H9 (cell line): ENCODE results near the gene TMEM79. TPM values are rescaled to one million over a fixed set of nuclear protein-coding genes. Genes with fewer than 3 reads are reported as not detected.

Experiments used
- DNase-seq: peaks from one replicate; pipeline ENCODE4 v3.0.0-alpha.2; 2017
- H2AFZ ChIP-seq: one replicate; pipeline ENCODE4 v1.6.1; 2013; ENCODE audit warnings: mild to moderate bottlenecking, low read length, control low read depth, moderate library complexity
- H2AK5ac ChIP-seq: 2 replicates; pipeline ENCODE4 v1.6.1; 2013; ENCODE audit warnings: low read length, control low read depth, mixed read lengths; ENCODE audit not compliant: insufficient read length
- H2BK120ac ChIP-seq: one replicate; pipeline ENCODE4 v1.6.1; 2013; ENCODE audit warnings: low read depth, mild to moderate bottlenecking, low read length, control low read depth, inconsistent platforms; ENCODE audit not compliant: poor library complexity, severe bottlenecking
- H2BK12ac ChIP-seq: 2 replicates; pipeline ENCODE4 v1.6.1; 2013; ENCODE audit warnings: low read length, control low read depth, mixed read lengths, low read depth; ENCODE audit not compliant: insufficient read length
- H2BK15ac ChIP-seq: 2 replicates; pipeline ENCODE4 v1.6.1; 2013; ENCODE audit warnings: low read depth, low read length, control low read depth
- H2BK20ac ChIP-seq: one replicate; pipeline ENCODE4 v1.6.1; 2013; ENCODE audit warnings: low read depth, mild to moderate bottlenecking, low read length, control low read depth, inconsistent platforms; ENCODE audit not compliant: poor library complexity, severe bottlenecking
- H2BK5ac ChIP-seq: 2 replicates; pipeline ENCODE4 v1.6.1; 2013; ENCODE audit warnings: low read length, control low read depth, mixed read lengths; ENCODE audit not compliant: insufficient read length
- H3K14ac ChIP-seq: 2 replicates; pipeline ENCODE4 v1.6.1; 2013; ENCODE audit warnings: low read length, control low read depth; ENCODE audit not compliant: insufficient read depth
- H3K18ac ChIP-seq: 2 replicates; pipeline ENCODE4 v1.6.1; 2013; ENCODE audit warnings: low read depth, mild to moderate bottlenecking, mixed read lengths, low read length, control low read depth; ENCODE audit not compliant: insufficient read length
- H3K23ac ChIP-seq: 2 replicates; pipeline ENCODE4 v1.6.1; 2013; ENCODE audit warnings: low read length, control low read depth, mixed read lengths, low read depth; ENCODE audit not compliant: insufficient read length
- H3K23me2 ChIP-seq: 2 replicates; pipeline ENCODE4 v1.6.1; 2013; ENCODE audit warnings: low read depth, mild to moderate bottlenecking, mixed read lengths, low read length, control low read depth; ENCODE audit not compliant: insufficient read length, poor library complexity, severe bottlenecking
- H3K27ac ChIP-seq: 2 replicates; pipeline ENCODE4 v1.5.1; 2013; ENCODE audit warnings: low read length, control low read depth, mixed read lengths, low read depth; ENCODE audit not compliant: insufficient read length
- H3K27me3 ChIP-seq: 2 replicates; pipeline ENCODE4 v1.6.1; 2013; ENCODE audit warnings: low read length, control low read depth, inconsistent platforms; ENCODE audit not compliant: insufficient read depth
- H3K4ac ChIP-seq: 2 replicates; pipeline ENCODE4 v1.6.1; 2013; ENCODE audit warnings: low read depth, mild to moderate bottlenecking, control low read depth, inconsistent platforms, low read length, moderate library complexity
- H3K4me1 ChIP-seq: 2 replicates; pipeline ENCODE4 v1.6.1; 2013; ENCODE audit warnings: low read length, control low read depth, inconsistent platforms; ENCODE audit not compliant: insufficient read depth
- H3K4me2 ChIP-seq: 2 replicates; pipeline ENCODE4 v1.6.1; 2013; ENCODE audit warnings: low read length, control low read depth, mixed read lengths; ENCODE audit not compliant: insufficient read length, insufficient read depth
- H3K56ac ChIP-seq: 2 replicates; pipeline ENCODE4 v1.6.1; 2013; ENCODE audit warnings: low read depth, mild to moderate bottlenecking, mixed read lengths, low read length, control low read depth; ENCODE audit not compliant: insufficient read length
- H3K79me1 ChIP-seq: 2 replicates; pipeline ENCODE4 v1.6.1; 2013; ENCODE audit warnings: low read depth, mild to moderate bottlenecking, moderate library complexity, low read length, control low read depth, inconsistent platforms; ENCODE audit not compliant: insufficient read depth, poor library complexity, severe bottlenecking
- H3K79me2 ChIP-seq: 2 replicates; pipeline ENCODE4 v1.6.1; 2013; ENCODE audit warnings: low read length, control low read depth, inconsistent platforms; ENCODE audit not compliant: insufficient read depth
- H3K9ac ChIP-seq: 2 replicates; pipeline ENCODE4 v1.6.1; 2013; ENCODE audit warnings: low read length, control low read depth, mixed read lengths; ENCODE audit not compliant: insufficient read length; ENCODE audit errors: extremely low read depth
- H3K9me3 ChIP-seq: one replicate; pipeline ENCODE4 v1.6.1; 2013; ENCODE audit warnings: low read depth, low read length, inconsistent platforms; ENCODE audit not compliant: control insufficient read depth
- H3T11ph ChIP-seq: one replicate; pipeline ENCODE4 v1.6.1; 2013; ENCODE audit warnings: mild to moderate bottlenecking, low read length, control low read depth, inconsistent platforms
- H4K20me1 ChIP-seq: one replicate; pipeline ENCODE4 v1.6.1; 2013; ENCODE audit not compliant: control insufficient read depth, insufficient read length, insufficient read depth
- H4K5ac ChIP-seq: 2 replicates; pipeline ENCODE4 v1.6.1; 2013; ENCODE audit warnings: low read depth, mild to moderate bottlenecking, mixed read lengths, low read length, control low read depth; ENCODE audit not compliant: insufficient read length
- H4K8ac ChIP-seq: replicated peaks from 2 replicates; pipeline ENCODE4 v1.6.1; 2013; ENCODE audit warnings: low read length, control low read depth, mixed read lengths, low read depth; ENCODE audit not compliant: insufficient read length
- H4K91ac ChIP-seq: 2 replicates; pipeline ENCODE4 v1.6.1; 2013; ENCODE audit warnings: low read depth, mild to moderate bottlenecking, moderate library complexity, mixed read lengths, low read length, control low read depth; ENCODE audit not compliant: insufficient read length
- H3K27ac Mint-ChIP-seq, 3 experiments: 2 replicates in 2 of 3; 3 replicates in 1 of 3; pipeline ENCODE4 v1.8.0; 2020 to 2021; ENCODE audit warnings: mixed read lengths in 3 of 3, mild to moderate bottlenecking in 1 of 3, moderate library complexity in 1 of 3
- H3K27me3 Mint-ChIP-seq: 2 replicates; pipeline ENCODE4 v1.8.0; 2021; ENCODE audit warnings: low read depth, mild to moderate bottlenecking, moderate library complexity, mixed read lengths
- H3K36me3 Mint-ChIP-seq, 3 experiments: 2 replicates in 2 of 3; 3 replicates in 1 of 3; pipeline ENCODE4 v1.8.0; 2020 to 2021; ENCODE audit warnings: low read depth in 3 of 3, mixed read lengths in 3 of 3; ENCODE audit not compliant: insufficient read depth in 1 of 3
- H3K4me1 Mint-ChIP-seq, 2 experiments: 2 replicates each; pipeline ENCODE4 v1.8.0; 2020; ENCODE audit warnings: mixed read lengths in 2 of 2
- H3K4me3 Mint-ChIP-seq, 2 experiments: 2 replicates in 1 of 2; 3 replicates in 1 of 2; pipeline ENCODE4 v1.8.0; 2020 to 2021; ENCODE audit warnings: mild to moderate bottlenecking in 2 of 2, mixed read lengths in 2 of 2, moderate library complexity in 1 of 2
- H3K9me3 Mint-ChIP-seq, 2 experiments: 2 replicates in 1 of 2; 3 replicates in 1 of 2; pipeline ENCODE4 v1.8.0; 2020; ENCODE audit warnings: mild to moderate bottlenecking in 2 of 2, mixed read lengths in 2 of 2, moderate library complexity in 1 of 2
- CTCF ChIP-seq: fragments of 200-600 bp; sonication (generic); conservative IDR thresholded peaks from 3 replicates; pipeline ENCODE4 v1.8.0; 2021; ENCODE audit warnings: antibody characterized with exemption, mild to moderate bottlenecking
- WGBS: extraction: QIAGEN DNeasy Blood & Tissue Kit; methylation state at CpG from one replicate; pipeline ENCODE4 v1.1.7; 2013; ENCODE audit warnings: missing lambda C conversion rate, low lambda C conversion rate, mixed read lengths; ENCODE audit not compliant: insufficient read length; ENCODE audit errors: extremely low coverage; 5-methylcytosine and 5-hydroxymethylcytosine counted together
- total RNA-seq: library from RNA; stranded (reverse); gene quantifications from 2 replicates; pipeline ENCODE4 v1.2.1, GENCODE V29; 2021

Gene TMEM79
- total RNA-seq, 1 experiment from 2014 or later: 2.6 TPM

GRCh38 chr1:156284757-156285156, 632 bp downstream of the TMEM79 start:
- Histone ChIP-seq H3K9ac (no peak overlapping the region), H3K27me3 (no peaks in the 10 kb centered on the region; the same call in 1 of the 2 replicates), H3K56ac (no peak overlapping the region), H3K18ac (no peak overlapping the region), H3K23ac (no peak overlapping the region), H4K5ac (no peak overlapping the region), H2AK5ac (no peak overlapping the region), H3K23me2 (peaks cover 12% of the 10 kb centered on the region), H4K8ac (no peak overlapping the region), H3K4me2 (no peak overlapping the region), H3T11ph (no peak overlapping the region), H3K4me1 (no peaks in the 10 kb centered on the region), H2BK15ac (no peak overlapping the region), H2BK120ac (no peak overlapping the region), H2BK20ac (no peak overlapping the region), H2BK5ac (no peak overlapping the region), H2AFZ (no peak overlapping the region), H3K9me3 (no peaks in the 10 kb centered on the region), H3K4ac (no peak overlapping the region), H4K91ac (no peak overlapping the region), H3K79me2 (peaks cover 20% of the 10 kb centered on the region), H3K14ac (no peak overlapping the region), H3K79me1 (no peaks in the 10 kb centered on the region), H3K27ac (no peak overlapping the region), H4K20me1 (no peaks in the 10 kb centered on the region), H2BK12ac (no peak overlapping the region)
- H3K4me1 Mint-ChIP-seq: peaks cover 24 to 29% of the 10 kb centered on the region in 2 experiments
- H3K4me3 Mint-ChIP-seq: 0 out of 5 replicates have a peak overlapping the region, but pooled peaks of 1 of the 2 experiments have one; percentile 42
- H3K36me3 Mint-ChIP-seq: peaks cover 0 to 9% (median 3%) of the 10 kb centered on the region in 3 experiments; a peak in 3 of 7 replicates
- H3K27ac Mint-ChIP-seq: no peak overlapping the region
- no peak for TF ChIP-seq CTCF
- WGBS: no CpG with 5 or more reads among the region's 4 CpGs
- H3K9me3 Mint-ChIP-seq: no peaks in the 10 kb centered on the region
- DNase-seq: no peak
- H3K27me3 Mint-ChIP-seq: no peaks in the 10 kb centered on the region; the same call in 1 of the 2 replicates
